Vagina (tissue), 2 donors: ENCODE data around the gene LPP.

Experiments used
- POLR2A ChIP-seq, 2 donors: fragments of 450-650 bp; IDR thresholded peaks; one replicate each; pipeline ENCODE4 v1.6.1; 2017; ENCODE audit warnings: antibody characterized with exemption in 2 of 2, mild to moderate bottlenecking in 2 of 2, moderate library complexity in 2 of 2
- POLR2AphosphoS5 ChIP-seq, 2 donors: sonication (generic); formaldehyde crosslinking; IDR thresholded peaks; one replicate each; pipeline ENCODE4 v1.9.0; 2017; ENCODE audit warnings: antibody characterized with exemption in 2 of 2, mild to moderate bottlenecking in 2 of 2, low read depth in 1 of 2; ENCODE audit not compliant: insufficient read depth in 1 of 2
- TF ChIP-seq, protein P1 (sequence below), 3 experiments: fragments of 450-650 bp in 2 of 3; fragments of 200-600 bp in 1 of 3; sonication (generic) in 1 of 3; IDR thresholded peaks; one replicate each; pipeline ENCODE4 v1.5.1; 2017 to 2019; ENCODE audit warnings: antibody characterized with exemption in 3 of 3, mild to moderate bottlenecking in 2 of 3, moderate library complexity in 2 of 3

DNA sequence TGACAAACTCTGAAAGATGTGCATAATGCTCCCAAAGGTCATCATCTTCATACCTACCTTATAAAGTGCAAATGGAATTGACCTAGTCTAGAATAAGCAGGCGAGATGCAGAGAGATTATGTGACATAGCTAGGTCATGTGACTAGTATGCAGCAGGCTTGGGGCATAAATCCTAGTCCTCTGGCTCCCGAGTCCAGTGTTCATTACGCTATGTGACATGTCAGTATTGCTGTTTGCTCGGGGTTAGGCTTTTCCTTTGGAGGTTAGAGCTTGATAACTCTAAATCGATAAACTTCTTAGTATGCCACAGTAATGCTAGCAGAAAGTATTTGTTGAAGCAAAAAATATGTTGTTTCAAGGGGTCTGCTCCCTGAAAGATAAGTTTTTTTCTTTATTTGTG, 536.1 kb downstream of the LPP start:
- TF ChIP-seq, protein P1, sequence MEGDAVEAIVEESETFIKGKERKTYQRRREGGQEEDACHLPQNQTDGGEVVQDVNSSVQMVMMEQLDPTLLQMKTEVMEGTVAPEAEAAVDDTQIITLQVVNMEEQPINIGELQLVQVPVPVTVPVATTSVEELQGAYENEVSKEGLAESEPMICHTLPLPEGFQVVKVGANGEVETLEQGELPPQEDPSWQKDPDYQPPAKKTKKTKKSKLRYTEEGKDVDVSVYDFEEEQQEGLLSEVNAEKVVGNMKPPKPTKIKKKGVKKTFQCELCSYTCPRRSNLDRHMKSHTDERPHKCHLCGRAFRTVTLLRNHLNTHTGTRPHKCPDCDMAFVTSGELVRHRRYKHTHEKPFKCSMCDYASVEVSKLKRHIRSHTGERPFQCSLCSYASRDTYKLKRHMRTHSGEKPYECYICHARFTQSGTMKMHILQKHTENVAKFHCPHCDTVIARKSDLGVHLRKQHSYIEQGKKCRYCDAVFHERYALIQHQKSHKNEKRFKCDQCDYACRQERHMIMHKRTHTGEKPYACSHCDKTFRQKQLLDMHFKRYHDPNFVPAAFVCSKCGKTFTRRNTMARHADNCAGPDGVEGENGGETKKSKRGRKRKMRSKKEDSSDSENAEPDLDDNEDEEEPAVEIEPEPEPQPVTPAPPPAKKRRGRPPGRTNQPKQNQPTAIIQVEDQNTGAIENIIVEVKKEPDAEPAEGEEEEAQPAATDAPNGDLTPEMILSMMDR (IDR thresholded peaks at IDR 0.05), result no peak
- TF ChIP-seq POLR2A (IDR thresholded peaks at IDR 0.05) (no peak), POLR2AphosphoS5 (IDR thresholded peaks at IDR 0.05; ENCODE audit: insufficient read depth in 1 of 2, low read depth in 1 of 2) (no peak)
